Measurements from ENCODE around the gene ATP6V1D. TPM values are rescaled to one million over a fixed set of nuclear protein-coding genes. Genes with fewer than 3 reads are reported as not detected.

Gene ATP6V1D
- total and polyA plus RNA-seq, 9 of the 15 experiments (the other 6 are each of a cell fraction or from before 2014, with no cell fraction given) = 35.5 to 91.0 (median 50.0) TPM

DNA sequence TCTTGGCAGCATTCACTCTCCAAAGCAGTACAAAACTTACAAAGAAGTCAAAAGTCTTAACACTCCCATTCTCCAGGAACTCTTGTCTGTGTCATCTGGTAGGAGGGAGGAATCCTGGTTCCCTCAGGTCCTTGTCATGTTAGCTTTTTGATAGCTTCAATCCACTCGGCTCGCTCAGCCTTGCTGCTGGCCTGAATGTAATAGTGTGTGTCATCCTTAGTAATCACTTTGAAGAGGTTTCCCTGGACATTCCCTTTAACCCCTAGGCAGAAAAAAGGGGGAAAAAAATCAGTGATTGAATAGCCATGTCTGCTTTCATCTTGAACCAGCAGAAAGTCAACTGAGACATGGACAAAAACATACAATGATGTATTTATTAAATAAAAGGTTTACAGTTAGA, 27.6 kb upstream of the ATP6V1D start:
- ChIA-PET POLR2A (interaction anchor here (1.7 kb wide), 1 partner anchor 9 kb away, joined by 5 read pairs; no protein-coding TSS in a partner anchor), CTCF (ENCODE audit: low intra/inter-chr PET ratio) (no interaction called here)
- Histone ChIP-seq H3K9me1 (ENCODE audit: control insufficient read depth, insufficient read depth, low read length) (no peaks in the 10 kb centered on the region), H3K79me2 (ENCODE audit: control insufficient read depth, insufficient read depth, low read length) (no peaks in the 10 kb centered on the region), H4K20me1 (replicated peaks; ENCODE audit: control insufficient read depth, insufficient read depth, low read length) (no peaks in the 10 kb centered on the region), H3K4me3 (no peak overlapping the region), H2AFZ (ENCODE audit: low read depth, low read length) (no peak overlapping the region), H3K4me1 (replicated peaks in 1 of 2; ENCODE audit: control insufficient read depth in 2 of 2, insufficient read depth in 2 of 2, low read length in 2 of 2) (peaks cover 11 to 23% of the 10 kb centered on the region in 2 experiments; a peak in 3 of 5 replicates), H3K9me3 (replicated peaks; ENCODE audit: control insufficient read depth, insufficient read depth, low read depth, low read length) (no peaks in the 10 kb centered on the region), H3K36me3 (ENCODE audit: control insufficient read depth, insufficient read depth, low read length) (peaks cover 49% of the 10 kb centered on the region), H3K9ac (ENCODE audit: insufficient read depth in 1 of 2, low read depth in 2 of 2, low read length in 2 of 2) (no peak overlapping the region), H3K27me3 (ENCODE audit: control insufficient read depth in 2 of 2, insufficient read depth in 2 of 2, low read length in 2 of 2) (no peaks in the 10 kb centered on the region), H3K27ac (ENCODE audit: extremely low read depth, low read depth, low read length) (no peak overlapping the region), H3K4me2 (ENCODE audit: insufficient read depth, low read length) (no peak overlapping the region)
- 88% methylated on average over 2 of the region's 2 CpGs for WGBS (ENCODE audit: insufficient coverage, low coverage, missing lambda C conversion rate)
- in situ Hi-C loops (cut with MboI) = no loop called here
- ATAC-seq (no peak), FAIRE-seq (no peak), DNase-seq (ENCODE audit: extremely low read depth in 1 of 4, low spot score in 3 of 4) (no peak)
- intact Hi-C loops (cut with micrococcal nuclease) = no loop called here
- no TSS peak for BruUV-seq (replicated peaks)
- TF ChIP-seq, protein P1, sequence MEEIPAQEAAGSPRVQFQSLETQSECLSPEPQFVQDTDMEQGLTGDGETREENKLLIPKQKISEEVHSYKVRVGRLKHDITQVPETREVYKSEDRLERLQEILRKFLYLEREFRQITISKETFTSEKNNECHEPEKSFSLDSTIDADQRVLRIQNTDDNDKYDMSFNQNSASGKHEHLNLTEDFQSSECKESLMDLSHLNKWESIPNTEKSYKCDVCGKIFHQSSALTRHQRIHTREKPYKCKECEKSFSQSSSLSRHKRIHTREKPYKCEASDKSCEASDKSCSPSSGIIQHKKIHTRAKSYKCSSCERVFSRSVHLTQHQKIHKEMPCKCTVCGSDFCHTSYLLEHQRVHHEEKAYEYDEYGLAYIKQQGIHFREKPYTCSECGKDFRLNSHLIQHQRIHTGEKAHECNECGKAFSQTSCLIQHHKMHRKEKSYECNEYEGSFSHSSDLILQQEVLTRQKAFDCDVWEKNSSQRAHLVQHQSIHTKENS (CRISPR knock-in tag; IDR thresholded peaks at IDR 0.05) = no peak
- no peak for TF ChIP-seq ZBTB8A (IDR thresholded peaks at IDR 0.05; ENCODE audit: partially characterized antibody)
- no peak for TF ChIP-seq ZNF766 (CRISPR knock-in tag; conservative IDR thresholded peaks at IDR 0.05)
- TF ChIP-seq POLR2AphosphoS2 (IDR thresholded peaks at IDR 0.05; ENCODE audit: low read length) = no peak; the same call in 1 of the 2 replicates
- no peak for TF ChIP-seq DACH1 (IDR thresholded peaks at IDR 0.05; ENCODE audit: partially characterized antibody)
- no peak for TF ChIP-seq SMARCA5 (IDR thresholded peaks at IDR 0.05)
- TF ChIP-seq NR3C1 (CRISPR knock-in tag; IDR thresholded peaks at IDR 0.05) = no peak
- no peak for TF ChIP-seq CBFA2T2 (conservative IDR thresholded peaks at IDR 0.05)

Data from K562 (cell line).